ENCODE measurements around the gene FIGNL1.

Gene FIGNL1

GRCh38 chr7:50397320-50397970 is 52.7 kb downstream of the FIGNL1 start:
- DNase-seq (ENCODE audit: low read depth in 2 of 2): no peak

DNA sequence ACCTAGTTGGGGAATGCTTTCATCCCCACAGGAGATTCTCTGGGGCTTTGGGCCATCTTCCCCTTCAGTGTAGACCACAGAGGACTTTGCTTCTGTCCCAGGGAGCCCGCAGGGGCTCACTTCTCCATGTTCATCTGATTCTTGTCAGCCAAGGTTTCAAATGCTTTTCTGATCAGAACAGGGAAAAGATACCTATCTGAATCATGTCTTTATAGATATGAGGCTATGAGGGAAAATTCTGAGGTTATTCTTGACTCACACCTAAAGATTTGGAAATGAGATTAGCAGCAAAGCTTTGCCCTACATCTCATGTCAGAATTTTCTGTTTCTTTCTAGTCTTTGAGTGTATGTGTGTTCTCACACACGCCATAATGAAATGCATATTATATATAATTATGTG is 53.3 kb downstream of the FIGNL1 start:
- DNase-seq (ENCODE audit: low read depth in 2 of 2): no peak

DNA sequence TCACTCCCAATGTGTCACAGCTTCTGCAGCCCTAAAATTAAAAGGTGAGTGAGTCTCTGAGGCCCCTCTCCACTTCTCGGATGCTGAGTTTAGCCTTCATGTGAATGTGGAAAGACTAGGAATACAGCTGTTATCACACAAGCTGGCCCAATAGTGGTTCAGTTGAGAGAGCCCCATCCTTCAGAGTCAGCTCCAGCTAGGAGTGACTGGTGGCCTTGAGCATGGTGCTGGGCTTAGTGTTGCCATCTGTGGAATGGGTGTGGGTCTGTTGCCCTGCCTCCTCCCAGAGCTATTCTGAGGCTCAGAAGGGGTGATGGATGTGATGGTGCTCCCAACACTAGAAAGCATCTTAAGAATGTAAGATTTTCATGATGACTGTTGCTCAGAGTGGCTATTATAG is 55.8 kb downstream of the FIGNL1 start:
- no peak for DNase-seq (ENCODE audit: low read depth in 2 of 2)
